HG03565 (cell line): ENCODE results near the gene ZDHHC21.
"Not testable (repeated sequence)": the region's sequence is repeated elsewhere in the genome, so short reads cannot be mapped to it uniquely, and the experiment has no call there.

Experiments
- ATAC-seq: cut with Tn5 transposase; IDR thresholded peaks from one replicate; pipeline ENCODE4 v1.9.1; 2021; ENCODE audit warnings: mild to moderate bottlenecking, moderate library complexity; ENCODE audit not compliant: unreplicated experiment

ZDHHC21 gene

DNA sequence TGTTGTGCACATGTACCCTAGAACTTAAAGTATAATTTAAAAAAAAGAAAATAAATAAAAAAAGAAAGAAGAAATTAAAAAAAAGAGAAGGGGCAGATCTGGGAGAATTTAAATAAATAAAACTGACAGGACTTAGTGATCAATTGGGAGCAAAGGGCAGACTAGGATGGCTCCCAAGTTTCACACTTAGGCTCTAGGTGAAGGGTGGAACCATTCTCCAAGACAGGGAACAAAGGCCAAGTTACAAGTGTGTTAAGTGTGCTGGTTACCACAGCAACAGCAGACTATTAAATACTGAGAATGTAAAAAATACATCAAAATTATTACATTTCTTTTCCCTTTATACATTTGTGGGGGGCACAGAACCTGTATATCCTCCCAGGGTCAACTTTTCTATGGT, 7.1 kb downstream of the ZDHHC21 start:
- no peak for ATAC-seq

DNA sequence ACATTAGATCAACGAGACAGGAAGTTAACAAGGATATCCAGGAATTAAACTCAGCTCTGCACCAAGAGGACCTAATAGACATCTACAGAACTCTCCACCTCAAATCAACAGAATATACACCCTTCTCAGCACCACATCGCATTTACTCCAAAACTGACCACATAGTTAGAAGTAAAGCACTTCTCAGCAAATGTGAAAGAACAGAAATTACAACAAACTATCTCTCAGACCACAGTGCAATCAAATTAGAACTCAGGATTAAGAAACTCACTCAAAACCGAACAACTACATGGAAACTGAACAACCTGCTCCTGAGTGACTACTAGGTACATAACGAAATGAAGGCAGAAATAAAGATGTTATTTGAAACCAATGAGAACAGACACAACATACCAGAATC, 10.6 kb downstream of the ZDHHC21 start:
- not testable (repeated sequence) for ATAC-seq

DNA sequence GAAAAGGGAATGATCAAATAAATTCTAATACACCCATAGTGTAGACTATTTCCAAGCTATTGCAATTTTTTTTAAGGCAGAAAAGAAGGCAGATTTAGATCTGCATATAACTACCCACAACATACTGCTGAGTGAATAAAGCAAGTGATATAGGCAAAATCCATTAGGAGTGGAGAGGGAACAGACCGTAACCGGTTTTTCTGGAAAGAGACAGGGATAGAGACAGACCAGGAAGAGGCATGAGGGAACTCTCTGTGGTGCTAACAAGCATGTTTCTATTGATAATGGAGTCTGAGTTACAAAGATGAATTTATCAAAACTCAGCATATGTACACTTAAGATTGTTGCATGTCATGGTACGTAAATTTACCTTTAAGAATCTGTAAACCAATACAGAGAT, 14.5 kb downstream of the ZDHHC21 start:
- no peak for ATAC-seq

DNA sequence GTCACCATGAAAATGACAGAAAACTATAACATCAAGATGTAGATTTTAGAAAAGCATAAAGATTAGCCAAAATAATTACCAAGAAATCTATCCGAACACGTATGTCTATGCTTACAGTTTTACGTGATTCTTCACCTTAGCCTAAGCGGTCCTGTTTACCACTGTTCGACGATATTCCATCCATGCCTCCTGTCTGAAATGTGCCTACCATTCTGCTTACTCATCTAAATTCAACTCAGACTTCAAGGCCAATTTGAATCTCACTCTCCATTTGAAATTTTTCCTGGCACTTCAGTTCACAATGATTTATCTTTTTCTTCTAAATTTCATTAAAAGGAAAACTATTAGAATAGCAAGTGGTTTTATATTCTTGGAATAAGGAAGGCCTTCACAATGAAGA, 15.4 kb downstream of the ZDHHC21 start:
- ATAC-seq, result no peak

- ATAC-seq, result no peak
Observed at GRCh38 chr9:14677396-14677795, 15.8 kb downstream of the ZDHHC21 start.

DNA sequence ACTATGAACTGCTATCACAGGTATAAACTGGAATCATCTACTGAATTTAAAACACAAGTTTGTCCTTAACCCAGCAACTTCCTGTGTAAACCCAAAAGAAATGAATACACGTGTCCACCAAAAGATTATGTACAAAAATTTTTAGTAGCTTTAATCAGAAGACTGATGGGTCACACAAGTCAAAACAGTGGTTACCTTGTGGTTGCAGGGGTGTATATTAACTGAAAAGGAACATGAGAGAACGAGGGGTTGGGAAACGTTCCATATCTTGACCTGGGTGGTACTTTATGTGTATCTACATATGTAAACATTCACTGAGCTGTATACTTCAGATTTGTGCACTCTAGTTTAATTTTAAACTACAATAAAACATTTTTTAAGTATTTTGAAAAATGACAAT, 18.6 kb downstream of the ZDHHC21 start:
- ATAC-seq, result no peak

GRCh38 chr9:14671377-14671776, 21.9 kb downstream of the ZDHHC21 start:
- ATAC-seq, result no peak

DNA sequence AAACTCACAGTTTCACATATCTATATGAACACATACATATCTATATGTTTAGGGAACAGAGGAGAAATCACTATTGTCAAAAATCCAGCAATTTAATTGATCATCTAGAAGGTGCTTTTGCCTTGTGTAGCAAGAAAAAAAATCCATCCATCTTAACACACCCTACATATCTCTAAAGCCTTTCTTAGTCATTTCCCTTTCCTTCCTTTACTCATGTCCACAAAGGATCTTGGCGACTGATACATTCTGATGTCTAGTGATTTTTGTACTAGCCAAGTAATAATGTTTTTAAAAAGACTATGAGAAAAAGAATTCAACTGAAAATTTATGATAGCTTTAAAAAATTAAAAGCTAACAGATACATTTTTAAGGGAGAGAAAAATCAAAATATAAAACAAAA, 22.5 kb downstream of the ZDHHC21 start:
- no peak for ATAC-seq

GRCh38 chr9:14664022-14664421, 29.2 kb downstream of the ZDHHC21 start:
- not testable (repeated sequence) for ATAC-seq

DNA sequence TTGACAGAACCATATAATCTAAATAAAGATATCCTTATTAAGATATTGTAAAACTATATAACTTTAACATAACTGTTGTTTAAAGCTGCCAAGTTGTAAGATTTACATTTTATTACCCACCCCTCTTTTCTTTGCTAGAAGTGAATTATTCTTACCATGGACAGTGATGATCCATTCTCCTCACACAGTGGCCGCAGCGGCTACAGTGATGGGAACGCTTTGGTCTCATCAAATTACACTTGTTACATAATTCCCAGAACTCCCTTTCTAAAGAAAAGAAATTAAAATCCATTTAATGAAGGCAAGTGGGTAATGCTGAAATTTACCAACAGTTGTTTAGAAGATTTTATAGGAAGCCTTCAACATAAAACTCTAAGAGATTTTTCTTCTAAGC, 31.2 kb downstream of the ZDHHC21 start:
- no peak for ATAC-seq

DNA sequence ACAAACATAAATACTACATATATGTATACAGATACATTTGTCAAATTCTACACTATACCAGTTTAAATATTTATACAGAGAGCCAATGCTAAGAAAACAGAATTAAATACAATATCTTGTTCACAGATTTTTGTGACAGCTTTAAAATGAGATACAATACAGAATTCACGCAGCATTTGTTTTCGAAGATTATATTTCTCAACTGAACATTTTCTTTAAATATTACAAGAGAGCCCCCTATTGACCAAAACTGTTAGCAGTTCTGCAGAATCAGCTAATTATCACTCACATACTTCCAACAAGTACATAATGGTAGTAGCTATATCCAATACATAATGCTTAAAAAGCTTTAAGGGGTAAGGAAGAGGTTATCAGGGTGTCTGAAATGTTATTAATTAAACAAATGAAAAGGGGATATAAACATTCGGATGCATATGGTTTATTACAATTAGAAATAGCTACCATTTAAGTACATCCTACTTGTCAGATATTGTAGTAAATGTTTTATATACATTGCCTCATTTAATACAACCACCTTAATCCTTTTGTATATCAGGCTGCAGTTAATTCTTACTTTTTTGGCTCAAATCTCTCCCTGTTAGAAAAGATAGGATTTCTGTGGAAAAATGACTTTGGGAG, 31.7 kb downstream of the ZDHHC21 start:
- no peak for ATAC-seq

DNA sequence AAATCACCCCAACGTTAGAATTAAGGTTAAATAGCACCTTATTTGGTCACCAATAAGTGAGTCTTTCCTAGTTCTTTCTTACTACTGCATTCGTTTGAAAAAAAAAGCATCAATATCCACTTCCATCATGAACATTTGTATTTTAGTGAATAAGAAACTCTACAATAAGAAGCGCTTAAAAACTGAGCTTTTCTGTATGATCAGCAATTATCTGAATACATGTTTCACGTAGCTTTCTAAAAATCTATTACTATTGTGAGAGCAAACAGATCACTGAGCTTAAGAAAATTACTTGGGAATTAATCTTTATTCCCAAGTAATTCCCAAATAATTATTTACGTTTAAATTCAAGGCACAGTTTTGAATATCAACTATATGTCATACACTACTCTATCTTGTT, 32.5 kb downstream of the ZDHHC21 start:
- ATAC-seq, result no peak

DNA sequence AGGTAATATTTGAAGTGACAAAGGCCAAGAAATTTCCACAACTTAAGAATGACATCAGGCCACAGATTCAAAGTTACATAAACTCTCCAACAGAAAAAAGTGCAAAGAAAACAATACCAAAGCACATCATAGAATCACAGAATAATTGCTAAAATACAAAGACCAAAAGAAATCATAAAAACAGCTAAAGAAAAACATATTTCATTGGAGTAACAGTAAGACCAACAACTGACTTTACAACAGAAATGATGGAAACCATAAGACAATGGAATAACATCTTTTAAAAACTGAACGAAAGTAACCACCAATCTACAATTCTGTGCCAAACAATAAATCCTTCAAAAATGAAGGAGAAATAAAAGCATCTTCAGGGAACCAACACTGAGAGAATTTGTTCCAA, 38.3 kb downstream of the ZDHHC21 start:
- no peak for ATAC-seq

DNA sequence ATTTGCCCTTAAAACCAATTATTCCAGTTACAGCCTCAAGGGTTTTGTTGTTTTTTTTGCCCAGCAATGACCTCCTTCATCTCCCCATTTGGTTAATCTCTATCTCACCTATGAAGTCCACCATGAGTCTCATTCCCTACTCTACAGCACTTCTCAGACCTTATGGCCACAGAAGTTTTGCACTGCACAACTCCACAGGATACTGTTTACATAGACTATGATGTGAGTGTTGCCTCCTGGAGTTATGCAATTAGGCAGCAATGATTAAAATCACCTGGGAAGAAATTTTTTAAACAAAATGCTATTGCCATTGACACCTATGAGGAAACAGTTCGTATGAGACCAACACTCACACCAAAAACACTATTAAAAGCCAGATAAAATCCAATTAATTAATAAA, 39.7 kb downstream of the ZDHHC21 start:
- ATAC-seq, result no peak

DNA sequence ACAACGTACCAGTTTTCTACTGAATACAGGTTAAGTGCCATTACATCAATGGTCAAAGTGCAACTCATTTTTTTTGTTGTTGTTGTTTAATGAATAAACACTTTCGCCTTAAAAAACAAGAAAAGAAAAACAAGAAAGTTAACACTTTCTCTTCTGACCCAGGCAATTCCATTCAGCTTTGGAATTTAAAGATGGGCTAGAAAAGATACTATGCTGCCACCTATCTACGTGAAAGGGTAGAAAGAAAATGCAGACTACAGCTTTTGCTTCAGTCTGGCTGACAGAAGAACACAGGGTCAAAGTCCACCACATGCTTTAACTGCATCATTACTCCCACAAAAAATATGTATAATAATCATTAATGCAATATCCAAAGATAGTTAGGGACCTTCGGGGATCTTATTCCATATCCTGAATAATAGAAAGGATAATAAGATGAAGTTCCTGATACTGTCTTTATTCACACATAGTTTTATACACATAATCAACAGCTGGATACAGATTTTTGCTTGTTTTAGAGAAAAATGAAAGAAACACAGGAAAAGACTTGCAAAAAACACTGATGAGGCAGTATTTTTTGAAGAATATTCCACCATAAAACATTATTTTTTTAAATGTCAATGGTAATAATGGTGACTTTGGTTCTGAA, 40.4 kb downstream of the ZDHHC21 start:
- ATAC-seq, result no peak

- ATAC-seq, result no peak
Observed at GRCh38 chr9:14650596-14650995, 42.6 kb downstream of the ZDHHC21 start.

- no peak for ATAC-seq
Observed at GRCh38 chr9:14645648-14646047, 47.6 kb downstream of the ZDHHC21 start.

DNA sequence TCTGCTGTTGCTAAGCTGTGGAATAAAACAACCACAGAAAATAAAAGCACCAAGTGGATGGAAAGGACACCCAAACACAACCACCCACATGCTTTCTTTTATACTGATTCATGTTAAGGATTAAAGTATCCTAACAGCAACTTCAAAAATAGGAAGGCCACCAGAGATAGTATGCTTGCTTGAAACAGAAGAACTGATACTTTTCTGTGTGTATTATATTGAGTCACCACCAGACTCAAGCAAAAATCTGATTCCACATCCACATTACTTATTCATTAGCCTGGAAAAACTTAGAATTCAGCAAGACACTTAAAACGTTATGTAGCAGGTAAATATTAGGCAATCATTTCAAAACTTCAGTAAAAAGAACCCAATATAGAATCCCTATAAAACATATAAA, 52.3 kb downstream of the ZDHHC21 start:
- ATAC-seq, result no peak

DNA sequence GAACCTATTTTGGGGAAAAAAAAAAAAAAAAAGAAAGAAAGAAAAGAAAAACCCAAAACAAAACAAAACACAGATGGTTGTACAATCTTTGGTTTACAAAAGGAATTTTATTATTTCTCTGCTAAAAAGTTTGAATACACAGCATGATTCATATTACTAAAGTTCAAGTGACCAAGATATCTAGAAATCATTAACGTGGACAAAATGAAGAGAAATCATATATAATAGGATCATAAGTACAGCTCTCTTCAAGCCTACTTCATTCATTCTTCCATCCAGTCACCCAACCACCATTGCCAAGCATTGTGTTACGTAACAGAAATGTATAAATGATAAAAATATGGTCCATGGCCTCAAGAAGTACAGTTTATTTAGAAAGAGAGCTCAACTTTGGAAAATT, 52.9 kb downstream of the ZDHHC21 start:
- ATAC-seq, result no peak

DNA sequence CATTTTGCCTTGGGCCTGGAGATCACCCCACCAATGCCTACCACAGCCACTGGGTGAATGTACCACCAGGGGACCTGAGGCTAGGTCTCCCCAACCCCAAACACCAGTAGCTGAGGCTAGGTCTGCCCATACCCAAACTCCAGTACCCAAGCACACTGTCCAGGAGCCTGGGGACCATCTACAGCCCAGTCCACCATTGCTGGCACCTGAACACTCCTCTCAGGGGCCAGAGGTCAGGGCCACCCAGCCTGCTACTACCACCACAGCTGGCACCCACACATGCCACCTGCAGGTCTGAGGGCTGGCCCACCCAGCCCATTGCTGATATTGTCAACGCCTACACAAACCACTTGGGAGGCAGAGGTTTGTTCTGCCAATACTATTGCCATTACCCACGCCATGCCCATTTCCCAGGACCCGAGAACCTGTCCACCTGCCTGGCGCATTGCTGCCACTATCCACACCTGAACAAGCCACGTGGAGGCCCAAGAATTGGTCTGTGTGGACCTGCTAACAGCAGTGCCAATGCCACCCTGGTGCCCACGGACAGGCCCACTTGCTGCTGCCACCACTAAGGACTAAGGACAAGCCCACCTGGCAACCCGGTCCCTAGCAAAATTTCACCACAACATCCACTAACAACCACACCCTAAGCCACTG, 59.2 kb downstream of the ZDHHC21 start:
- no peak for ATAC-seq

DNA sequence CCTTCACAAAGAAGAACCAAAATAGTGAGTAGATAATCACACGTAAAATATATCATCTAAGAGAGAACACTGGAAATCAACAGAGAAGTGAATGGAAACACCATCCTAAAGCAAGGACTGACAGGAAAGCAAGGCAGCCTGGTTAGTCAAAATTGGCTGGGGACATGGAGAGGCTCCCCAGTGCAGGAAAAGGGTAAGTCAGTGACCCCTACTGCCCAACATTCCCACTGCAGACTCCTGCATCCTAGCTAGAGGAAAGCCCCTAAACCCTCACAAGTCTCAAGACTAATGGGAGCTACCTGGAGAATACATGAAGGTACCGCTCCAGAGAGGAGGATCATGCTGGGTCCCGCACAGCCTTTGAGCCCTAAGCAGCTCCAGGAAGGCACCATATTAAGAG, 60.1 kb downstream of the ZDHHC21 start:
- no peak for ATAC-seq

- ATAC-seq, result no peak
Observed at GRCh38 chr9:14627513-14627912, 65.7 kb downstream of the ZDHHC21 start.
